ENCODE measurements around the gene OR4D10. TPM values are rescaled to one million over a fixed set of nuclear protein-coding genes. Genes with fewer than 3 reads are reported as not detected.

OR4D10 gene
- total and polyA plus RNA-seq, 2 of the 13 experiments (the other 11 are each of a cell fraction or from before 2014, with no cell fraction given): not detected

GRCh38 chr11:59503276-59503675, 30.2 kb downstream of the OR4D10 start, which contains the start of gene OR4D11 (continued):
- no peak for TF ChIP-seq ZKSCAN5 (CRISPR knock-in tag; IDR thresholded peaks at IDR 0.05)
- TF ChIP-seq, protein P1, sequence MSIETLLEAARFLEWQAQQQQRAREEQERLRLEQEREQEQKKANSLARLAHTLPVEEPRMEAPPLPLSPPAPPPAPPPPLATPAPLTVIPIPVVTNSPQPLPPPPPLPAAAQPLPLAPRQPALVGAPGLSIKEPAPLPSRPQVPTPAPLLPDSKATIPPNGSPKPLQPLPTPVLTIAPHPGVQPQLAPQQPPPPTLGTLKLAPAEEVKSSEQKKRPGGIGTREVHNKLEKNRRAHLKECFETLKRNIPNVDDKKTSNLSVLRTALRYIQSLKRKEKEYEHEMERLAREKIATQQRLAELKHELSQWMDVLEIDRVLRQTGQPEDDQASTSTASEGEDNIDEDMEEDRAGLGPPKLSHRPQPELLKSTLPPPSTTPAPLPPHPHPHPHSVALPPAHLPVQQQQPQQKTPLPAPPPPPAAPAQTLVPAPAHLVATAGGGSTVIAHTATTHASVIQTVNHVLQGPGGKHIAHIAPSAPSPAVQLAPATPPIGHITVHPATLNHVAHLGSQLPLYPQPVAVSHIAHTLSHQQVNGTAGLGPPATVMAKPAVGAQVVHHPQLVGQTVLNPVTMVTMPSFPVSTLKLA (IDR thresholded peaks at IDR 0.05): no peak
- no peak for TF ChIP-seq CSRNP2 (CRISPR knock-in tag; conservative IDR thresholded peaks at IDR 0.05; ENCODE audit: low read depth)
- TF ChIP-seq, protein P2, sequence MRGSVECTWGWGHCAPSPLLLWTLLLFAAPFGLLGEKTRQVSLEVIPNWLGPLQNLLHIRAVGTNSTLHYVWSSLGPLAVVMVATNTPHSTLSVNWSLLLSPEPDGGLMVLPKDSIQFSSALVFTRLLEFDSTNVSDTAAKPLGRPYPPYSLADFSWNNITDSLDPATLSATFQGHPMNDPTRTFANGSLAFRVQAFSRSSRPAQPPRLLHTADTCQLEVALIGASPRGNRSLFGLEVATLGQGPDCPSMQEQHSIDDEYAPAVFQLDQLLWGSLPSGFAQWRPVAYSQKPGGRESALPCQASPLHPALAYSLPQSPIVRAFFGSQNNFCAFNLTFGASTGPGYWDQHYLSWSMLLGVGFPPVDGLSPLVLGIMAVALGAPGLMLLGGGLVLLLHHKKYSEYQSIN (CRISPR knock-in tag; IDR thresholded peaks at IDR 0.05; ENCODE audit: borderline replicate concordance): no peak
- TF ChIP-seq TFDP1 (CRISPR knock-in tag; IDR thresholded peaks at IDR 0.05; ENCODE audit: borderline replicate concordance): no peak
- no peak for TF ChIP-seq PCBP1 (IDR thresholded peaks at IDR 0.05; ENCODE audit: borderline replicate concordance, low read depth, low read length)
- no peak for TF ChIP-seq U2AF2 (IDR thresholded peaks at IDR 0.05; ENCODE audit: low read depth, low read length)
- TF ChIP-seq ZBTB40 (IDR thresholded peaks at IDR 0.05): no peak
- no peak for TF ChIP-seq ZBTB40 (CRISPR knock-in tag; IDR thresholded peaks at IDR 0.05)
- TF ChIP-seq HCFC1 (IDR thresholded peaks at IDR 0.05; ENCODE audit: low read depth, low read length): no peak
- no peak for TF ChIP-seq NFYB (CRISPR knock-in tag; IDR thresholded peaks at IDR 0.05)

Data from HepG2 (cell line).